PC-9 (cell line): ENCODE results near the gene NAPB. TPM values are rescaled to one million over a fixed set of nuclear protein-coding genes. Genes with fewer than 3 reads are reported as not detected.

Experiments used
- BruUV-seq: library from RNA; stranded (reverse); fragments of 400-500 nt; replicated peaks from 2 replicates; lab custom pipeline; 2021; lab: Mats Ljungman, UMichigan
- CTCF ChIA-PET: fragments of 300-600 bp; sonication (Branson Sonifier 250); formaldehyde crosslinking; loops from one replicate; lab custom pipeline; 2022; ENCODE audit warnings: antibody characterized with exemption; lab: Charles Lee
- POLR2A ChIA-PET: fragments of 300-600 bp; sonication (Branson Sonifier 250); formaldehyde crosslinking; loops from one replicate; lab custom pipeline; 2022; ENCODE audit warnings: antibody characterized with exemption; ENCODE audit not compliant: unreplicated experiment; lab: Charles Lee
- DNase-seq, 2 experiments: peaks; one replicate each; pipeline versions ENCODE4 v3.0.0 to v3.0.0-alpha.2; 2015 to 2022; ENCODE audit warnings: mixed read lengths in 1 of 2
- H2AFZ ChIP-seq: fragments of 200-600 bp; sonication (generic); 2 replicates; pipeline ENCODE4 v1.8.1; 2017; ENCODE audit warnings: antibody characterized with exemption
- H3F3A ChIP-seq: fragments of 200-600 bp; sonication (generic); 2 replicates; pipeline ENCODE4 v1.8.1; 2017; ENCODE audit warnings: antibody characterized with exemption, mild to moderate bottlenecking, low read depth; ENCODE audit not compliant: insufficient read depth
- H3K27ac ChIP-seq: fragments of 200-600 bp; sonication (generic); 2 replicates; pipeline ENCODE4 v1.6.1; 2016; ENCODE audit warnings: mixed run types
- H3K27me3 ChIP-seq: fragments of 200-600 bp; sonication (generic); 2 replicates; pipeline ENCODE4 v1.6.1; 2016; ENCODE audit warnings: low read depth, mixed run types; ENCODE audit not compliant: insufficient read depth
- H3K36me3 ChIP-seq: fragments of 200-600 bp; sonication (generic); 2 replicates; pipeline ENCODE4 v1.6.1; 2016; ENCODE audit warnings: low read depth, mixed run types
- H3K4me1 ChIP-seq: fragments of 200-600 bp; sonication (generic); replicated peaks from 2 replicates; pipeline ENCODE4 v1.6.1; 2016; ENCODE audit warnings: mixed run types; ENCODE audit not compliant: insufficient read depth
- H3K4me2 ChIP-seq: fragments of 200-600 bp; sonication (generic); 2 replicates; pipeline ENCODE4 v1.6.1; 2017; ENCODE audit warnings: mixed run types
- H3K4me3 ChIP-seq: fragments of 200-600 bp; sonication (generic); 2 replicates; pipeline ENCODE4 v1.6.1; 2016; ENCODE audit warnings: mixed run types
- H3K79me2 ChIP-seq: fragments of 200-600 bp; sonication (generic); 2 replicates; pipeline ENCODE4 v1.6.1; 2017; ENCODE audit warnings: low read depth, mixed run types
- H3K9me2 ChIP-seq: fragments of 200-600 bp; sonication (generic); 2 replicates; pipeline ENCODE4 v1.8.1; 2017; ENCODE audit warnings: mild to moderate bottlenecking; ENCODE audit not compliant: insufficient read depth
- H3K9me3 ChIP-seq: fragments of 200-600 bp; sonication (generic); 2 replicates; pipeline ENCODE4 v1.8.1; 2016; ENCODE audit warnings: low read depth; ENCODE audit not compliant: insufficient read depth
- H4K20me1 ChIP-seq: fragments of 200-600 bp; sonication (generic); 2 replicates; pipeline ENCODE4 v1.8.1; 2017; ENCODE audit not compliant: insufficient read depth
- CTCF ChIP-seq: fragments of 200-600 bp; sonication (generic); conservative IDR thresholded peaks from 2 replicates; pipeline ENCODE4 v1.6.1; 2017; ENCODE audit warnings: mixed run types, antibody characterized with exemption, mild to moderate bottlenecking, moderate library complexity
- EZH2 ChIP-seq: fragments of 200-600 bp; sonication (generic); IDR thresholded peaks from 2 replicates; pipeline ENCODE4 v1.8.0; 2017; ENCODE audit warnings: antibody characterized with exemption, low read depth
- intact Hi-C: fragments of 100-400 bp; cut with micrococcal nuclease; formaldehyde crosslinking; loops from one replicate; pipeline ENCODE4 v1.10.0; 2022; ENCODE audit not compliant: unreplicated experiment
- total RNA-seq: library from RNA; stranded (reverse); gene quantifications from 2 replicates; pipeline ENCODE4 v1.2.3, GENCODE V29; 2021

The NAPB gene
- total RNA-seq, 1 experiment from 2014 or later, result 16.5 TPM

- Histone ChIP-seq H3K36me3 (no peaks in the 10 kb centered on the region), H4K20me1 (no peaks in the 10 kb centered on the region), H2AFZ (no peak within 1 kb of the TSS), H3K9me3 (no peaks in the 10 kb centered on the region), H3K4me2 (no peak within 1 kb of the TSS), H3F3A (no peaks in the 10 kb centered on the region), H3K9me2 (no peaks in the 10 kb centered on the region), H3K79me2 (no peaks in the 10 kb centered on the region), H3K27me3 (peaks cover 4% of the 10 kb centered on the region; the same call in 1 of the 2 replicates), H3K27ac (no peak within 1 kb of the TSS), H3K4me1 (no peaks in the 10 kb centered on the region), H3K4me3 (no peak within 1 kb of the TSS)
- intact Hi-C loops, result no loop called here
- CTCF ChIA-PET, result no interaction called here
- BruUV-seq, result no TSS peak
- POLR2A ChIA-PET, result interaction anchor here (0.6 kb wide), 1 partner anchor 95 kb away, joined by 4 read pairs; no protein-coding TSS in a partner anchor
- DNase-seq, result no peak
- TF ChIP-seq EZH2 (no peak), CTCF (no peak)
Measured at GRCh38 chr20:23452776-23453175, 31.5 kb upstream of the NAPB start, which contains the start of gene CST11. CST11 (minus strand) TSS chr20:23452876; CDS start chr20:23452811, 65 bp downstream.

DNA sequence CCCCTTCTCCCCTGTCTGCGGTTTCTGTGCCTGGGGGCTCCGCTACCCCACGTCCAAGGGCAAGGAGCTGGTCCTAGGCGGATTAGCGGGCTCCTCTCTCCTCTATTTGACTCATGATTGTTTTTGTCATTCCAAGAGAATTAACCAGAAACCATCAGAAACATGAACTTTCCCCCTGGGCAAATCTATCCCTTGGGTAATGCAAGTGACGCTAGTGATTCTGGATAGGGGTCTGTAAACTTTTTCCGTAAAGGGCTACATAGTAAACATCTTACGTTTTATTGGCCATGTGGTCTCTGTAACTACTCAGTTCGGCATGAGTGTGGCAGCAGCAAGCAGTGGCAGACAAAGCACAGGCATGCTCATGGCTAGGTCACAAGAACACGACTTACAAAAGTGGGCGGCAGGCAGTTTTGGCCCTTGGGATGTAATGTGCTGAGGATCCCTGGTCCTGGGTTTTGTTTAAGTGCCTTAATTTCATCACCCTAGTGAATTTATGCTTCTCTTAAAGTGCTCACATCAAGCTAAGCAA is 30.7 kb upstream of the NAPB start:
- Histone ChIP-seq H3K36me3 (no peaks in the 10 kb centered on the region), H3K4me2 (no peak overlapping the region), H4K20me1 (no peaks in the 10 kb centered on the region), H3K27ac (no peak overlapping the region), H3K27me3 (peaks cover 4% of the 10 kb centered on the region; the same call in 1 of the 2 replicates), H3K4me3 (no peak overlapping the region), H3K4me1 (no peaks in the 10 kb centered on the region), H3K9me2 (no peaks in the 10 kb centered on the region), H3K79me2 (no peaks in the 10 kb centered on the region), H3F3A (no peaks in the 10 kb centered on the region), H3K9me3 (no peaks in the 10 kb centered on the region), H2AFZ (no peak overlapping the region)
- ChIA-PET POLR2A (no interaction called here), CTCF (no interaction called here)
- DNase-seq, result no peak
- intact Hi-C loops, result no loop called here
- no peak for TF ChIP-seq EZH2
- TF ChIP-seq CTCF, result no peak
- no TSS peak for BruUV-seq

DNA sequence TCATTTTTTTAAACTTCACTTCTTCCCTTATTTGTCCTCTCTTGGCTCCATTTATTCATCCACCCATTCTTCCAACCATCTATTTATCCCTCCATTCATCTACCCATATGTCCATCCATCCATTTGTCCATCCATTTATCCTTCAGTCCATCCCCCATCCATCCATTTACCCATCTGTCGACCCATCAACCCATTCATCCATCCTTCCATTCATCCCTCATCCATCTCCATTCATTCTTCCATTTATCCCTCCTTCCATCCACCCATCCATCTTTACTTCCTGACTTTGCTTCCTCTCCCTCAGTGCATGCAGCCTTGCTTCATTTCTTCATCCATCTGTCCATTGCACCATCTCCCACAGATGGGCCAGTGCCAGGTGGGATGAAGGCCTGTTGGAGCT is 29.6 kb upstream of the NAPB start:
- Histone ChIP-seq H3K9me3 (no peaks in the 10 kb centered on the region), H3K27ac (no peak overlapping the region), H4K20me1 (no peaks in the 10 kb centered on the region), H2AFZ (no peak overlapping the region), H3K36me3 (no peaks in the 10 kb centered on the region), H3K9me2 (no peaks in the 10 kb centered on the region), H3K4me3 (no peak overlapping the region), H3K27me3 (peaks cover under 1% of the 10 kb centered on the region; the same call in 1 of the 2 replicates), H3K4me2 (no peak overlapping the region), H3F3A (no peaks in the 10 kb centered on the region), H3K4me1 (peaks cover 2% of the 10 kb centered on the region; the same call in 1 of the 2 replicates), H3K79me2 (no peaks in the 10 kb centered on the region)
- TF ChIP-seq CTCF (no peak), EZH2 (no peak)
- CTCF ChIA-PET, result no interaction called here
- POLR2A ChIA-PET, result no interaction called here
- no peak for DNase-seq
- intact Hi-C loops, result no loop called here
- BruUV-seq, result no TSS peak
